ENCODE data around the gene NOMO2. TPM values are rescaled to one million over a fixed set of nuclear protein-coding genes. Genes with fewer than 3 reads are reported as not detected.

NOMO2 gene, protein sequence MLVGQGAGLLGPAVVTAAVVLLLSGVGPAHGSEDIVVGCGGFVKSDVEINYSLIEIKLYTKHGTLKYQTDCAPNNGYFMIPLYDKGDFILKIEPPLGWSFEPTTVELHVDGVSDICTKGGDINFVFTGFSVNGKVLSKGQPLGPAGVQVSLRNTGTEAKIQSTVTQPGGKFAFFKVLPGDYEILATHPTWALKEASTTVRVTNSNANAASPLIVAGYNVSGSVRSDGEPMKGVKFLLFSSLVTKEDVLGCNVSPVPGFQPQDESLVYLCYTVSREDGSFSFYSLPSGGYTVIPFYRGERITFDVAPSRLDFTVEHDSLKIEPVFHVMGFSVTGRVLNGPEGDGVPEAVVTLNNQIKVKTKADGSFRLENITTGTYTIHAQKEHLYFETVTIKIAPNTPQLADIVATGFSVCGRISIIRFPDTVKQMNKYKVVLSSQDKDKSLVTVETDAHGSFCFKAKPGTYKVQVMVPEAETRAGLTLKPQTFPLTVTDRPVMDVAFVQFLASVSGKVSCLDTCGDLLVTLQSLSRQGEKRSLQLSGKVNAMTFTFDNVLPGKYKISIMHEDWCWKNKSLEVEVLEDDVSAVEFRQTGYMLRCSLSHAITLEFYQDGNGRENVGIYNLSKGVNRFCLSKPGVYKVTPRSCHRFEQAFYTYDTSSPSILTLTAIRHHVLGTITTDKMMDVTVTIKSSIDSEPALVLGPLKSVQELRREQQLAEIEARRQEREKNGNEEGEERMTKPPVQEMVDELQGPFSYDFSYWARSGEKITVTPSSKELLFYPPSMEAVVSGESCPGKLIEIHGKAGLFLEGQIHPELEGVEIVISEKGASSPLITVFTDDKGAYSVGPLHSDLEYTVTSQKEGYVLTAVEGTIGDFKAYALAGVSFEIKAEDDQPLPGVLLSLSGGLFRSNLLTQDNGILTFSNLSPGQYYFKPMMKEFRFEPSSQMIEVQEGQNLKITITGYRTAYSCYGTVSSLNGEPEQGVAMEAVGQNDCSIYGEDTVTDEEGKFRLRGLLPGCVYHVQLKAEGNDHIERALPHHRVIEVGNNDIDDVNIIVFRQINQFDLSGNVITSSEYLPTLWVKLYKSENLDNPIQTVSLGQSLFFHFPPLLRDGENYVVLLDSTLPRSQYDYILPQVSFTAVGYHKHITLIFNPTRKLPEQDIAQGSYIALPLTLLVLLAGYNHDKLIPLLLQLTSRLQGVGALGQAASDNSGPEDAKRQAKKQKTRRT
- total RNA-seq: 356 and 408 TPM in 2 replicates

DNA sequence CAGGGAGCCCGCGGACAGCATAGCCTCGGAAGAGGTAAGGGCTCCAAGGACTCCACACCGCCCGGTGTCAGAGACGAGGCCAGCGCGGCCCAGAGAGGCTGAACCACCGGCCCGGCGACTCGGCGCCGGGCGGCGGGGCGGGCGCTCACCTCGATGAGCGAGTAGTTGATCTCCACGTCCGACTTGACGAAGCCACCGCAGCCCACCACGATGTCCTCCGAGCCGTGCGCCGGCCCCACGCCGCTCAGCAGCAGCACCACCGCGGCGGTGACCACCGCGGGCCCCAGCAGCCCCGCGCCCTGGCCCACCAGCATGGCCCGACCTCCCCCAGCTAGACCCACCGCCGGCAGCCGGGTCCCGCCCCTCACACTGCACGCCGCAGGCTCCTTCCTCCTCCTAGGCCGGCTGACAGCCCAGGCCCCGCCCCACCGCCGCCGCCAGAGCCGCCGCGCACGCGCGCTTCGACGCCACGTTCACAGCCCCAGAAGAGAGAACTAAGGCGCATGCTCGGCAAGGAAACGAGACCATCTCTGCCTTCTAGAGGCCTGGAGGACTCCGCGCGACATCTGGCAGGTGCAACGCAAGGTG lies at the start of gene NOMO2:
Gene NOMO2, minus strand, starts transcription at position 371 of the 588 bp plus-strand sequence. Its CDS starts 57 bp downstream, at position 314.

Other genes with a start within 250 kb of the NOMO2 start
- gene NPIPA8, start 225.4 kb downstream of the NOMO2 start, total RNA-seq: not detected in 2 replicates
- gene RPS15A, start 228.2 kb upstream of the NOMO2 start, total RNA-seq: 687 and 1,154 TPM in 2 replicates
- gene ARL6IP1, start 239.5 kb upstream of the NOMO2 start, total RNA-seq: 76.6 and 123 TPM in 2 replicates

Measured in smooth muscle cell of the pulmonary artery (primary cell).